Spleen (tissue), 7 donors: ENCODE measurements around the gene ATP9A.

Experiments used
- POLR2A ChIP-seq, 3 donors: fragments of 450-650 bp; IDR thresholded peaks; one replicate each; pipeline ENCODE4 v1.5.1; 2017; ENCODE audit warnings: antibody characterized with exemption in 3 of 3, mild to moderate bottlenecking in 1 of 3
- POLR2AphosphoS5 ChIP-seq, 3 donors: sonication (generic); formaldehyde crosslinking; IDR thresholded peaks; one replicate each; pipeline ENCODE4 v1.5.1; 2017; ENCODE audit warnings: antibody characterized with exemption in 3 of 3
- TF ChIP-seq, protein P1 (sequence below), 11 experiments: fragments of 200-600 bp in 7 of 11; fragments of 450-650 bp in 4 of 11; sonication (generic) in 4 of 11; IDR thresholded peaks in 8 of 11; conservative IDR thresholded peaks in 3 of 11; 1 replicate in 7 of 11; 2 replicates in 4 of 11; pipeline versions ENCODE4 v1.4.0 to v1.8.0; 2016 to 2021; ENCODE audit warnings: antibody characterized with exemption in 11 of 11, inconsistent platforms in 4 of 11, mild to moderate bottlenecking in 1 of 11
- donor health status: DM: no; HTN: no; CAD: no; lungs with moderate emphysema.
- donor health status: DM: no; HTN: no; CAD: no.
- donor health status: DM: no; HTN: no; CAD: no.

DNA sequence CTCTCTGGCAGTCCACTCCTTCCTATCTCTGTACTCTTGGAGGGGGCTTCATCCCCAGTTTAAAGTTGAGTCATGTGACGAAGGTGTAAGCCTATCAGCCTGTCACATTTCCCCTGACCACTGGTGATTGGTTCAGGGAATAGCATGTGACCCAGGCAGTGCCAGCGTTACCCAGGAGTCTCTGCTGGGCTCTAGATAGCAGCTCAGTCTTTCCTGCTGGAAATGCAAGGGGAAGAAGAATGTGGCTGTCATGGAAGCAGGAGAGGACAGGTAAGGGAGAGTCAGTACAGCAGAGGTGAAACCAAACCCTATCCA is 190.1 kb downstream of the ATP9A start:
- TF ChIP-seq POLR2A (IDR thresholded peaks at IDR 0.05) (no peak), POLR2AphosphoS5 (IDR thresholded peaks at IDR 0.05) (no peak)
- TF ChIP-seq, protein P1, sequence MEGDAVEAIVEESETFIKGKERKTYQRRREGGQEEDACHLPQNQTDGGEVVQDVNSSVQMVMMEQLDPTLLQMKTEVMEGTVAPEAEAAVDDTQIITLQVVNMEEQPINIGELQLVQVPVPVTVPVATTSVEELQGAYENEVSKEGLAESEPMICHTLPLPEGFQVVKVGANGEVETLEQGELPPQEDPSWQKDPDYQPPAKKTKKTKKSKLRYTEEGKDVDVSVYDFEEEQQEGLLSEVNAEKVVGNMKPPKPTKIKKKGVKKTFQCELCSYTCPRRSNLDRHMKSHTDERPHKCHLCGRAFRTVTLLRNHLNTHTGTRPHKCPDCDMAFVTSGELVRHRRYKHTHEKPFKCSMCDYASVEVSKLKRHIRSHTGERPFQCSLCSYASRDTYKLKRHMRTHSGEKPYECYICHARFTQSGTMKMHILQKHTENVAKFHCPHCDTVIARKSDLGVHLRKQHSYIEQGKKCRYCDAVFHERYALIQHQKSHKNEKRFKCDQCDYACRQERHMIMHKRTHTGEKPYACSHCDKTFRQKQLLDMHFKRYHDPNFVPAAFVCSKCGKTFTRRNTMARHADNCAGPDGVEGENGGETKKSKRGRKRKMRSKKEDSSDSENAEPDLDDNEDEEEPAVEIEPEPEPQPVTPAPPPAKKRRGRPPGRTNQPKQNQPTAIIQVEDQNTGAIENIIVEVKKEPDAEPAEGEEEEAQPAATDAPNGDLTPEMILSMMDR (IDR thresholded peaks at IDR 0.05 in 8 of 11, conservative IDR thresholded peaks at IDR 0.05 in 3 of 11): no peak
